ENCODE results near the gene CPNE6. TPM values are rescaled to one million over a fixed set of nuclear protein-coding genes. Genes with fewer than 3 reads are reported as not detected.

The CPNE6 gene
- total and polyA plus RNA-seq, 2 of the 8 experiments (the other 6 are each of a cell fraction or from before 2014, with no cell fraction given) = 0.05 TPM; not detected in 1

- no peak overlapping the region for H3K27ac ChIP-seq (ENCODE audit: low read depth, low read length)
- POLR2A ChIA-PET (ENCODE audit: partially characterized antibody) = interaction anchor here (0.6 to 11.1 kb wide), 9 partner anchors 7 to 83 kb away, joined by 3 to 96 read pairs (median 3); partner anchors contain the start of genes DCAF11, IRF9, NRL and PCK2
These were observed 52.4 kb downstream of the CPNE6 start for GRCh38 chr14:24123424-24124417.

More at GRCh38 chr14:24123424-24124417, 52.4 kb downstream of the CPNE6 start:
- H4K5ac ChIP-seq (ENCODE audit: insufficient read length, low read depth, low read length) = no peak overlapping the region
- no peak overlapping the region for H2BK120ac ChIP-seq (replicated peaks; ENCODE audit: low read depth, low read length)
- no peak overlapping the region for H2AFZ ChIP-seq (ENCODE audit: low read length)
- no peak for FAIRE-seq
- H4K20me1 ChIP-seq (replicated peaks in 1 of 2; ENCODE audit: control insufficient read depth in 1 of 2, insufficient read depth in 2 of 2, low read length in 2 of 2) = peaks cover 0 to 3% of the 10 kb centered on the region in 2 experiments
- no peak overlapping the region for H3K14ac ChIP-seq (ENCODE audit: insufficient read length)
- DNase-seq (ENCODE audit: low read depth in 1 of 2, low spot score in 2 of 2) = no peak
- H3K9me3 ChIP-seq (ENCODE audit: insufficient read depth in 2 of 2, low read depth in 1 of 2, low read length in 1 of 2) = no peaks in the 10 kb centered on the region
- H3K27me3 ChIP-seq (replicated peaks in 1 of 4; ENCODE audit: control insufficient read depth in 3 of 4, extremely low read depth in 1 of 4, insufficient read depth in 3 of 4, low read length in 3 of 4) = no peaks in the 10 kb centered on the region
- peaks cover 7 to 28% (median 23%) of the 10 kb centered on the region in 4 experiments; a peak in 6 of 8 replicates for H3K36me3 ChIP-seq (ENCODE audit: control insufficient read depth in 2 of 4, insufficient read depth in 4 of 4, low read length in 3 of 4)
- H3K4me2 ChIP-seq (ENCODE audit: insufficient read depth in 1 of 2, low read depth in 2 of 2, low read length in 2 of 2) = no peak overlapping the region
- no peak overlapping the region for H2BK15ac ChIP-seq (ENCODE audit: low read length)
- no peak overlapping the region for H3K9ac ChIP-seq (replicated peaks in 1 of 4; ENCODE audit: extremely low read depth in 1 of 4, low read depth in 3 of 4, low read length in 3 of 4)
- H3K79me1 ChIP-seq (ENCODE audit: low read depth, low read length) = no peaks in the 10 kb centered on the region
- no peak overlapping the region for H2AK5ac ChIP-seq (ENCODE audit: low read depth, low read length)
- H4K91ac ChIP-seq (replicated peaks; ENCODE audit: insufficient read length, low read length) = no peak overlapping the region
- no peak overlapping the region for H3K4me3 ChIP-seq (ENCODE audit: extremely low read depth in 1 of 4, insufficient read depth in 2 of 4, low read depth in 3 of 4, low read length in 4 of 4)
- TF ChIP-seq SP2 (IDR thresholded peaks at IDR 0.05; ENCODE audit: low read length) (no peak), MAFK (IDR thresholded peaks at IDR 0.05; ENCODE audit: low read depth, low read length) (no peak), SAP30 (IDR thresholded peaks at IDR 0.05; ENCODE audit: insufficient read depth, insufficient replicate concordance, low read length) (no peak), KDM5A (IDR thresholded peaks at IDR 0.05; ENCODE audit: low read length) (no peak), ASH2L (IDR thresholded peaks at IDR 0.05; ENCODE audit: low read length) (no peak), GTF2F1 (IDR thresholded peaks at IDR 0.05; ENCODE audit: borderline replicate concordance, low read depth, low read length) (no peak), SIRT6 (IDR thresholded peaks at IDR 0.05; ENCODE audit: low read length) (no peak), TEAD4 (IDR thresholded peaks at IDR 0.05; ENCODE audit: low read depth, low read length) (no peak)
- H3K79me2 ChIP-seq (ENCODE audit: control insufficient read depth in 1 of 2, insufficient read depth in 2 of 2, low read length in 2 of 2) = no peaks in the 10 kb centered on the region
- H3K23ac ChIP-seq (ENCODE audit: insufficient read length) = no peak overlapping the region
- H2BK5ac ChIP-seq (ENCODE audit: low read depth, low read length) = no peak overlapping the region
- no peak overlapping the region for H2BK12ac ChIP-seq (ENCODE audit: low read depth, low read length)
- H3K4ac ChIP-seq (replicated peaks; ENCODE audit: insufficient read length, low read depth, low read length) = no peak overlapping the region
- no peak overlapping the region for H3K56ac ChIP-seq (replicated peaks; ENCODE audit: insufficient read length, low read depth, low read length)
- no peak overlapping the region for H2BK20ac ChIP-seq (ENCODE audit: low read length)
- CTCF ChIA-PET (ENCODE audit: partially characterized antibody) = interaction anchor here (0.7 to 1.5 kb wide), 2 partner anchors 16 to 43 kb away, joined by 3 read pairs; no protein-coding TSS in a partner anchor
- no peaks in the 10 kb centered on the region for H3K23me2 ChIP-seq (ENCODE audit: low read depth, low read length)
- no peak overlapping the region for H4K8ac ChIP-seq (ENCODE audit: extremely low read depth, insufficient read depth, low read length)
- no peak overlapping the region for H3K18ac ChIP-seq (ENCODE audit: extremely low read depth, low read length)
- no peaks in the 10 kb centered on the region for H3K4me1 ChIP-seq (replicated peaks in 1 of 4; ENCODE audit: control insufficient read depth in 3 of 4, insufficient read depth in 4 of 4, low read length in 3 of 4)
- WGBS, 2 experiments (ENCODE audit: extremely low coverage in 1 of 2, insufficient coverage in 1 of 2, insufficient read length in 1 of 2, insufficient replicate concordance in 2 of 2, low coverage in 1 of 2, low lambda C conversion rate in 2 of 2, missing lambda C conversion rate in 1 of 2) = 85% methylated on average over 9 of the region's 9 CpGs; no CpG with 5 or more reads in 1 of the 2 experiments

All from H1 (cell line).